ENCODE measurements around the gene TESK2.
"Not testable (repeated sequence)": the region's sequence is repeated elsewhere in the genome, so short reads cannot be mapped to it uniquely, and the experiment has no call there.

The TESK2 gene

GRCh38 chr1:45473302-45473701 lies 17.7 kb downstream of the TESK2 start:
- DNase-seq = no peak

- DNase-seq = no peak
These were observed 20.6 kb downstream of the TESK2 start for GRCh38 chr1:45470306-45470798.

- DNase-seq = not testable (repeated sequence)
These were observed 23.6 kb downstream of the TESK2 start for GRCh38 chr1:45467353-45467752.

GRCh38 chr1:45465277-45465676 lies 25.7 kb downstream of the TESK2 start:
- DNase-seq = no peak

GRCh38 chr1:45458894-45459293 lies 32.1 kb downstream of the TESK2 start:
- DNase-seq = no peak

GRCh38 chr1:45456531-45456930 lies 34.4 kb downstream of the TESK2 start:
- no peak for DNase-seq

GRCh38 chr1:45455162-45455561 lies 35.8 kb downstream of the TESK2 start:
- DNase-seq = no peak

GRCh38 chr1:45454464-45454863 lies 36.5 kb downstream of the TESK2 start:
- no peak for DNase-seq

GRCh38 chr1:45452503-45452902 lies 38.5 kb downstream of the TESK2 start:
- no peak for DNase-seq

- DNase-seq = no peak
These were observed 42.6 kb downstream of the TESK2 start for GRCh38 chr1:45448357-45448756.

- DNase-seq = no peak
These were observed 43.9 kb downstream of the TESK2 start for GRCh38 chr1:45446950-45447672.

GRCh38 chr1:45446530-45446929 lies 44.4 kb downstream of the TESK2 start:
- no peak for DNase-seq

- DNase-seq = no peak
These were observed 46.3 kb downstream of the TESK2 start for GRCh38 chr1:45444609-45445131.

GRCh38 chr1:45443580-45444446 lies 47.1 kb downstream of the TESK2 start:
- DNase-seq = no peak

GRCh38 chr1:45442272-45442671 lies 48.7 kb downstream of the TESK2 start:
- DNase-seq = no peak

GRCh38 chr1:45437323-45437722 lies 53.6 kb downstream of the TESK2 start:
- no peak for DNase-seq

GRCh38 chr1:45430490-45430889 lies 60.5 kb downstream of the TESK2 start:
- DNase-seq = no peak

- no peak for DNase-seq
These were observed 61.3 kb downstream of the TESK2 start for GRCh38 chr1:45429561-45430159.

GRCh38 chr1:45423906-45424678 lies 66.9 kb downstream of the TESK2 start:
- no peak for DNase-seq

GRCh38 chr1:45421935-45422334 lies 69.0 kb downstream of the TESK2 start:
- no peak for DNase-seq

GRCh38 chr1:45414746-45415145 lies 76.2 kb downstream of the TESK2 start:
- DNase-seq = no peak

- no peak for DNase-seq
These were observed 78.1 kb downstream of the TESK2 start for GRCh38 chr1:45412899-45413298.
